Renal pelvis (tissue), 4 donors: Measurements from ENCODE around the gene RBM47. TPM values are rescaled to one million over a fixed set of nuclear protein-coding genes. Genes with fewer than 3 reads are reported as not detected.
A peak's percentile ranks its signal among the peaks of the same experiment; 100 is the strongest.
"Not testable (repeated sequence)": the region's sequence is repeated elsewhere in the genome, so short reads cannot be mapped to it uniquely, and the experiment has no call there.

Source experiments
- DNase-seq: peaks from one replicate; pipeline ENCODE4 v3.0.0-alpha.2; 2013
- polyA plus RNA-seq, 3 donors: library from polyadenylated mRNA; unstranded; fragments of 120-200 nt; gene quantifications; one replicate each; pipeline ENCODE4 v1.2.1, GENCODE V29; 2013; ENCODE audit not compliant: insufficient read length in 3 of 3

The RBM47 gene
- polyA plus RNA-seq, 3 donors: 76.1 to 93.9 (median 91.3) TPM

GRCh38 chr4:40545487-40545886 is 84.2 kb downstream of the RBM47 start:
- DNase-seq: not testable (repeated sequence)

- no peak for DNase-seq
Observed at GRCh38 chr4:40544221-40544620, 85.4 kb downstream of the RBM47 start.

- DNase-seq: no peak
Observed at GRCh38 chr4:40540800-40541199, 88.9 kb downstream of the RBM47 start.

GRCh38 chr4:40536032-40536431 is 93.6 kb downstream of the RBM47 start:
- DNase-seq: no peak

GRCh38 chr4:40531636-40532023 is 98.0 kb downstream of the RBM47 start:
- DNase-seq: no peak

- DNase-seq: no peak
Observed at GRCh38 chr4:40530961-40531635, 98.6 kb downstream of the RBM47 start.

- DNase-seq: no peak
Observed at GRCh38 chr4:40526741-40527140, 102.9 kb downstream of the RBM47 start.

GRCh38 chr4:40525752-40526598 is 103.7 kb downstream of the RBM47 start:
- no peak for DNase-seq

- DNase-seq: no peak
Observed at GRCh38 chr4:40524366-40525041, 105.2 kb downstream of the RBM47 start.

GRCh38 chr4:40523581-40523980 is 106.1 kb downstream of the RBM47 start:
- DNase-seq: no peak

- no peak for DNase-seq
Observed at GRCh38 chr4:40521957-40522356, 107.7 kb downstream of the RBM47 start.

- DNase-seq: no peak
Observed at GRCh38 chr4:40520533-40520932, 109.1 kb downstream of the RBM47 start.

GRCh38 chr4:40517081-40517480 is 112.6 kb downstream of the RBM47 start:
- not testable (repeated sequence) for DNase-seq

GRCh38 chr4:40516651-40517050 is 113.0 kb downstream of the RBM47 start:
- no peak for DNase-seq

- DNase-seq: no peak
Observed at GRCh38 chr4:40515398-40516293, 114.0 kb downstream of the RBM47 start.

- DNase-seq: peak; percentile 74
Observed at GRCh38 chr4:40515037-40515397, 114.6 kb downstream of the RBM47 start.

GRCh38 chr4:40514497-40514951 is 115.1 kb downstream of the RBM47 start:
- DNase-seq: peak; percentile 82

GRCh38 chr4:40511036-40511614 is 118.5 kb downstream of the RBM47 start:
- DNase-seq: no peak

- DNase-seq: no peak
Observed at GRCh38 chr4:40507977-40508376, 121.7 kb downstream of the RBM47 start.

- DNase-seq: no peak
Observed at GRCh38 chr4:40506492-40506891, 123.2 kb downstream of the RBM47 start.

- DNase-seq: no peak
Observed at GRCh38 chr4:40506066-40506465, 123.6 kb downstream of the RBM47 start.
